ENCODE measurements around the gene CLIC5.

The CLIC5 gene

DNA sequence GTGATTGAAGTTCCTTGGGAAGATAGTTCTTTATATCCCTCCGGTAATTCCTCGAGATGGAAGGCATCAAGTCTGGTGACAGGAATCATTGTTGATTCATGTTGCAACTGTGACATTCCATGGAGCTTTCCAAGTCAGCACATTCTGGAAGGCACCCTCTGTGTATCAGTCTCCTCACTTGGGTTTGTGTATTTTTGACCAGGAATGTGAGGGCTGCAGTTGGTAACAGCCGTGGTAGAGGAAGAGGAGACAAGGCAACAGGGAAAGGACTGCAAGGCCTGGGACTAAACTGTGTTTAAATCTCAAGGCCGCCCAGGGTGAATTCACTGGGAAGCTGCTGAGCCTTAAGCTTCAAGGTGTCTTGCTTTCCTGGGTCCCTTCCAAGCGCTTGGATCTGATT is 99.0 kb downstream of the CLIC5 start:
- Histone ChIP-seq H3K56ac (ENCODE audit: low read length) (no peak overlapping the region), H3K4me2 (ENCODE audit: low read length) (no peak overlapping the region), H3K79me1 (ENCODE audit: low read length) (no peaks in the 10 kb centered on the region), H2BK15ac (replicated peaks; ENCODE audit: low read depth) (no peak overlapping the region), H3K23ac (ENCODE audit: low read length) (no peak overlapping the region), H3K79me2 (ENCODE audit: control insufficient read depth, insufficient read depth, low read length) (no peaks in the 10 kb centered on the region), H2AK5ac (ENCODE audit: low read length) (no peak overlapping the region), H3K18ac (ENCODE audit: low read length) (no peak overlapping the region), H3K9ac (ENCODE audit: low read length) (no peak overlapping the region), H2BK120ac (ENCODE audit: low read depth, low read length) (no peak overlapping the region), H3K4me3 (ENCODE audit: low read length) (no peak overlapping the region), H3K4ac (ENCODE audit: low read depth, low read length) (no peak overlapping the region), H2BK5ac (ENCODE audit: low read length) (no peak overlapping the region), H3K27me3 (ENCODE audit: insufficient read depth, low read length, poor library complexity) (no peaks in the 10 kb centered on the region), H3K27ac (ENCODE audit: low read depth, low read length) (no peak overlapping the region), H3K36me3 (ENCODE audit: control insufficient read depth, insufficient read depth, low read length) (no peaks in the 10 kb centered on the region), H4K5ac (ENCODE audit: low read length) (no peak overlapping the region), H4K8ac (ENCODE audit: low read depth, low read length) (no peak overlapping the region), H3K4me1 (ENCODE audit: control insufficient read depth, low read depth, low read length) (no peaks in the 10 kb centered on the region)
- peak; percentile 52 for DNase-seq
- no CpG with 5 or more reads among the region's 5 CpGs for WGBS (ENCODE audit: extremely low coverage, insufficient coverage, low lambda C conversion rate)

DNA sequence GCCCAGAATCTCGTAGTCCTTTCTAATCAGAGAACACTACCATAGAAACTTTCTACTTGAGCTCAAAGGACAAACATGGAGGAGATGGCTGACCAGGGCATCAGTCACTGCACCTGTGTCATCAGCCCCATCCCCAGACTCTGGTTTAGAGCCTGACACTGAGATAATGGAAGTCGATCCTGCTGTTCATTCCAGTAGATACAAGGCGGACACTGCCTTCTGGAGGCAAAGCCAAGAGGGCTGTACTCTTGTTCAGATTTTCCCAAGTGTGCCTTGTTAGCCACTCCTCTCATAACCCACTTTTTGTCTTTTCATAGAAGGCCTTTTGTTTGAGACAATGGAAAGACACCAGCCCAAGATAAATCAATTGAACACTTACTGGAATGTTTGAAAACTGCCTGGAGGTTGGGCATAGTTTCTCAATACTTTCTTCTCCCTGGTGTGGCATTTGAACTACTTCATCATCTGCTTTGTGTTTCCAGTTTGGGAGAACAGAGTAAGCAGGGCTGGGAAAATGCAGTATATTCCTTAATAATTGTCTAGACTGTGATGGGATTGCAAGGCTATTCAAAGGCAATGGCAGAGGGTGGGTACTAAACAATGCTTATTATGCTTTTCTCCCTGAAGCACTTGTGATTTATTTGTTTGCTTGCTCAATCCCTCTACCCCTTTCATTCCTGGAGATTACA is 99.7 kb downstream of the CLIC5 start:
- H4K5ac ChIP-seq (ENCODE audit: low read length), result no peak overlapping the region
- no peaks in the 10 kb centered on the region for H3K36me3 ChIP-seq (ENCODE audit: control insufficient read depth, insufficient read depth, low read length)
- H2AK5ac ChIP-seq (ENCODE audit: low read length), result no peak overlapping the region
- H3K23ac ChIP-seq (ENCODE audit: low read length), result no peak overlapping the region
- H3K9ac ChIP-seq (ENCODE audit: low read length), result no peak overlapping the region
- no peak overlapping the region for H3K4me3 ChIP-seq (ENCODE audit: low read length)
- no peak overlapping the region for H3K18ac ChIP-seq (ENCODE audit: low read length)
- H2BK15ac ChIP-seq (replicated peaks; ENCODE audit: low read depth), result no peak overlapping the region
- H3K4ac ChIP-seq (ENCODE audit: low read depth, low read length), result no peak overlapping the region
- H2BK5ac ChIP-seq (ENCODE audit: low read length), result no peak overlapping the region
- H3K27ac ChIP-seq (ENCODE audit: low read depth, low read length), result no peak overlapping the region
- no peaks in the 10 kb centered on the region for H3K4me1 ChIP-seq (ENCODE audit: control insufficient read depth, low read depth, low read length)
- H3K79me2 ChIP-seq (ENCODE audit: control insufficient read depth, insufficient read depth, low read length), result no peaks in the 10 kb centered on the region
- DNase-seq, result no peak
- WGBS (ENCODE audit: extremely low coverage, insufficient coverage, low lambda C conversion rate), result no CpG with 5 or more reads among the region's 3 CpGs
- no peaks in the 10 kb centered on the region for H3K79me1 ChIP-seq (ENCODE audit: low read length)
- H2BK120ac ChIP-seq (ENCODE audit: low read depth, low read length), result no peak overlapping the region
- no peaks in the 10 kb centered on the region for H3K27me3 ChIP-seq (ENCODE audit: insufficient read depth, low read length, poor library complexity)
- H4K8ac ChIP-seq (ENCODE audit: low read depth, low read length), result no peak overlapping the region
- no peak overlapping the region for H3K56ac ChIP-seq (ENCODE audit: low read length)
- H3K4me2 ChIP-seq (ENCODE audit: low read length), result no peak overlapping the region

DNA sequence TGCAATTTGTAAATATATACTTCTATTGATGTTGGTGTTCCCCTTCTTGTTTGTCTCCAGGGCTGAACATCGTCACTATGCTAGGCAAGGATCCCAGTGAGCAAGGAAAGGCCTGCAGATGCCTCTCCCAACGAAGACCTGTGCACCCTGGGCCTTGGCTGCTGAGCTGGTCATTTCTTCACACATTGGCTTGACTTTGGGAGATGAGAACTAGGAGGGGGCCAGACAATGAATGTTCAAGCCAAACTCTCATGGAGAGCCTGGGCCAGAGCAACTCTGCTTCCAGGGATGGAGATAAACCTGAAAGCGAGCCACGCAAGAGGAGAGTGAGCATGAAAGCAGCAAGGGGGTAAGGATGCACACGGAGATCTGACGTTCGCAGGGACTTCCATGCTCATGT is 104.0 kb downstream of the CLIC5 start:
- no peak overlapping the region for H3K9ac ChIP-seq (ENCODE audit: low read length)
- no peak overlapping the region for H3K4me3 ChIP-seq (ENCODE audit: low read length)
- no peak for DNase-seq
- H3K36me3 ChIP-seq (ENCODE audit: control insufficient read depth, insufficient read depth, low read length), result no peaks in the 10 kb centered on the region
- H4K5ac ChIP-seq (ENCODE audit: low read length), result no peak overlapping the region
- H2BK5ac ChIP-seq (ENCODE audit: low read length), result no peak overlapping the region
- no peak overlapping the region for H4K8ac ChIP-seq (ENCODE audit: low read depth, low read length)
- no peak overlapping the region for H3K27ac ChIP-seq (ENCODE audit: low read depth, low read length)
- no peak overlapping the region for H2BK15ac ChIP-seq (replicated peaks; ENCODE audit: low read depth)
- no peaks in the 10 kb centered on the region for H3K79me1 ChIP-seq (ENCODE audit: low read length)
- H3K4me1 ChIP-seq (ENCODE audit: control insufficient read depth, low read depth, low read length), result no peaks in the 10 kb centered on the region
- H3K79me2 ChIP-seq (ENCODE audit: control insufficient read depth, insufficient read depth, low read length), result no peaks in the 10 kb centered on the region
- H3K23ac ChIP-seq (ENCODE audit: low read length), result no peak overlapping the region
- no peak overlapping the region for H3K56ac ChIP-seq (ENCODE audit: low read length)
- H2AK5ac ChIP-seq (ENCODE audit: low read length), result no peak overlapping the region
- no peak overlapping the region for H3K18ac ChIP-seq (ENCODE audit: low read length)
- H3K4ac ChIP-seq (ENCODE audit: low read depth, low read length), result no peak overlapping the region
- no peaks in the 10 kb centered on the region for H3K27me3 ChIP-seq (ENCODE audit: insufficient read depth, low read length, poor library complexity)
- no peak overlapping the region for H2BK120ac ChIP-seq (ENCODE audit: low read depth, low read length)
- no peak overlapping the region for H3K4me2 ChIP-seq (ENCODE audit: low read length)
- WGBS (ENCODE audit: extremely low coverage, insufficient coverage, low lambda C conversion rate), result no CpG with 5 or more reads among the region's 7 CpGs

DNA sequence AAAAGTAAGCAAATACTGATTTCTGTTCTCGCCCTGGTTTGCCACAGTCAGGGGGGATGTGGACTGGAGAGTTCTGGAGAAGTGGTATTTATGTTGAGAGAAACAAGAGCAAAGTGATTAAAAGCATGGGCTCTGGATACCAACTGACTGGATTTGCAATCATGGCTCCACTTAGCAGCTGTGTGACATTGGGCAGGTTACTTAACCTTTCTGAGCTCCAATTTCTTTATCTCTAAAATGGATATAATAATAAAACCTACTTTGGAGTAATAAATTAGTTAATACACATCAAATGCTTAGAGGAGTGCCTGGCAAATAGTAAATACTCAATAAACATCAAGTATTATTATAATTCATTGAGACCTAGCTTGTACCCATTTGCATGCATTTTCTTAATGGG is 111.7 kb downstream of the CLIC5 start:
- H2BK120ac ChIP-seq (ENCODE audit: low read depth, low read length), result no peak overlapping the region
- no peak overlapping the region for H2BK5ac ChIP-seq (ENCODE audit: low read length)
- no peak overlapping the region for H3K4ac ChIP-seq (ENCODE audit: low read depth, low read length)
- H3K56ac ChIP-seq (ENCODE audit: low read length), result no peak overlapping the region
- H2BK15ac ChIP-seq (replicated peaks; ENCODE audit: low read depth), result no peak overlapping the region
- no peak for DNase-seq
- no peak overlapping the region for H3K4me3 ChIP-seq (ENCODE audit: low read length)
- no peak overlapping the region for H3K18ac ChIP-seq (ENCODE audit: low read length)
- no peak overlapping the region for H2AK5ac ChIP-seq (ENCODE audit: low read length)
- no peak overlapping the region for H3K27ac ChIP-seq (ENCODE audit: low read depth, low read length)
- H3K9ac ChIP-seq (ENCODE audit: low read length), result no peak overlapping the region
- H4K8ac ChIP-seq (ENCODE audit: low read depth, low read length), result peak overlapping the region; percentile 65
- no peaks in the 10 kb centered on the region for H3K79me2 ChIP-seq (ENCODE audit: control insufficient read depth, insufficient read depth, low read length)
- H3K79me1 ChIP-seq (ENCODE audit: low read length), result no peaks in the 10 kb centered on the region
- peaks cover 9% of the 10 kb centered on the region for H3K4me1 ChIP-seq (ENCODE audit: control insufficient read depth, low read depth, low read length)
- no peaks in the 10 kb centered on the region for H3K27me3 ChIP-seq (ENCODE audit: insufficient read depth, low read length, poor library complexity)
- no peak overlapping the region for H3K23ac ChIP-seq (ENCODE audit: low read length)
- no peak overlapping the region for H4K5ac ChIP-seq (ENCODE audit: low read length)
- no CpG with 5 or more reads among the region's 1 CpG for WGBS (ENCODE audit: extremely low coverage, insufficient coverage, low lambda C conversion rate)
- no peak overlapping the region for H3K4me2 ChIP-seq (ENCODE audit: low read length)
- H3K36me3 ChIP-seq (ENCODE audit: control insufficient read depth, insufficient read depth, low read length), result no peaks in the 10 kb centered on the region

DNA sequence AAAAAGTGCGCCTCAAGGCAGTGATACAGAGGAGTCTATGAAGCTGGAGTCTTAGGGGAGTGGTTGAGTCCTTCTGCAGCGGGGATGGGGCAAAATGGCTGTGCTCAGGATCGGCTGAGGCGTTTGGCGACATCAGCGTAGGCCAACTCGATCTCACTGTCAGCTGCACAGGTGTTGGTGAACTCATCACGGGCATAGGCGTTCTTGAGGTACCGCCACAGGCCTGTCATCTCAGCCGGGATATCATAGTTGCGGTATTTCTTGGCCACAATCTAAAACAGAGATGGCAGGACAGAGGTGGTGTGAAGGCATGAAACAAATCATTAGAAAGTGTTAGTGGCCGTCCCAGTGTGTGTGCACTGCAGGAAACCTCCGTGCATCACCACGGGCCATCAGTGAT is 112.7 kb downstream of the CLIC5 start:
- no peak overlapping the region for H3K4me3 ChIP-seq (ENCODE audit: low read length)
- no peak overlapping the region for H3K4me2 ChIP-seq (ENCODE audit: low read length)
- H3K56ac ChIP-seq (ENCODE audit: low read length), result no peak overlapping the region
- H3K23ac ChIP-seq (ENCODE audit: low read length), result no peak overlapping the region
- H3K27me3 ChIP-seq (ENCODE audit: insufficient read depth, low read length, poor library complexity), result no peaks in the 10 kb centered on the region
- H3K4me1 ChIP-seq (ENCODE audit: control insufficient read depth, low read depth, low read length), result peaks cover 9% of the 10 kb centered on the region
- no peak overlapping the region for H3K4ac ChIP-seq (ENCODE audit: low read depth, low read length)
- H2BK120ac ChIP-seq (ENCODE audit: low read depth, low read length), result no peak overlapping the region
- no peak overlapping the region for H2AK5ac ChIP-seq (ENCODE audit: low read length)
- no peak overlapping the region for H2BK15ac ChIP-seq (replicated peaks; ENCODE audit: low read depth)
- H3K79me2 ChIP-seq (ENCODE audit: control insufficient read depth, insufficient read depth, low read length), result no peaks in the 10 kb centered on the region
- DNase-seq, result no peak
- H4K8ac ChIP-seq (ENCODE audit: low read depth, low read length), result no peak overlapping the region
- no peak overlapping the region for H3K27ac ChIP-seq (ENCODE audit: low read depth, low read length)
- no peaks in the 10 kb centered on the region for H3K79me1 ChIP-seq (ENCODE audit: low read length)
- no peak overlapping the region for H4K5ac ChIP-seq (ENCODE audit: low read length)
- no peak overlapping the region for H2BK5ac ChIP-seq (ENCODE audit: low read length)
- WGBS (ENCODE audit: extremely low coverage, insufficient coverage, low lambda C conversion rate), result no CpG with 5 or more reads among the region's 15 CpGs
- no peak overlapping the region for H3K9ac ChIP-seq (ENCODE audit: low read length)
- no peak overlapping the region for H3K18ac ChIP-seq (ENCODE audit: low read length)
- H3K36me3 ChIP-seq (ENCODE audit: control insufficient read depth, insufficient read depth, low read length), result no peaks in the 10 kb centered on the region

Measured in mesendoderm (in vitro differentiated cells).